Measurements from ENCODE around the gene OPN3. TPM values are rescaled to one million over a fixed set of nuclear protein-coding genes. Genes with fewer than 3 reads are reported as not detected.

Gene OPN3
- total and polyA plus RNA-seq, 2 donors (not counting 3 experiments of a cell fraction or from before 2014, with no cell fraction given): 16.1 to 23.9 TPM

- intact Hi-C loops (cut with micrococcal nuclease): loop anchor here (1.0 to 10.0 kb wide), 3 partner anchors 27 to 285 kb away; partner anchors contain the start of genes EXO1 and RGS7
- TF ChIP-seq POLR2AphosphoS5 (IDR thresholded peaks at IDR 0.05; ENCODE audit: insufficient read depth, low read depth, low read length) (no peak), CTCF (IDR thresholded peaks at IDR 0.05; ENCODE audit: extremely low read depth in 1 of 2, insufficient read depth in 1 of 2, low read depth in 1 of 2, low read length in 2 of 2) (peak in 1 of 2 donors; percentile 19)
- Histone ChIP-seq H3K27me3 (ENCODE audit: control insufficient read depth in 2 of 2, insufficient read depth in 2 of 2, low read length in 2 of 2) (no peaks in the 10 kb centered on the region), H3K4me3 (replicated peaks in 1 of 3; ENCODE audit: insufficient read depth in 1 of 3, low read depth in 1 of 3, low read length in 3 of 3) (peak overlapping the region; percentile 49 to 90 (median 57)), H3K79me2 (ENCODE audit: control insufficient read depth, insufficient read depth, low read length) (peaks cover 46% of the 10 kb centered on the region), H3K9me1 (replicated peaks; ENCODE audit: control insufficient read depth, extremely low read depth, insufficient read depth, low read length) (no peaks in the 10 kb centered on the region), H3K27ac (ENCODE audit: insufficient read depth, low read depth, low read length) (peak overlapping the region; percentile 32), H3K4me2 (ENCODE audit: insufficient read depth, low read length) (peak overlapping the region; percentile 77), H3K36me3 (ENCODE audit: control insufficient read depth in 2 of 2, extremely low read depth in 1 of 2, insufficient read depth in 2 of 2, low read length in 2 of 2) (peaks cover 0 to 2% of the 10 kb centered on the region in 2 experiments), H2AFZ (ENCODE audit: low read depth, low read length) (peak overlapping the region; percentile 88), H3K9me3 (replicated peaks; ENCODE audit: control insufficient read depth, insufficient read depth, low read length) (no peaks in the 10 kb centered on the region), H4K20me1 (replicated peaks; ENCODE audit: control insufficient read depth, extremely low read depth, insufficient read depth, low read length) (no peaks in the 10 kb centered on the region), H3K4me1 (ENCODE audit: control insufficient read depth, extremely low read depth, insufficient read depth, low read length) (peaks cover 33% of the 10 kb centered on the region), H3K9ac (replicated peaks; ENCODE audit: extremely low read depth, insufficient read depth, low read length) (peak overlapping the region; percentile 62)
- FAIRE-seq: no peak
- no TSS peak for BruUV-seq (replicated peaks)
- DNase-seq (ENCODE audit: low read depth, low spot score): peak; percentile 58
- dilution Hi-C loops (cut with MboI; ENCODE audit: extremely low pct_ligation_motif_present, low sequenced_read_pairs): no loop called here
- ChIA-PET CTCF (interaction anchor here (0.8 to 3.0 kb wide), 4 partner anchors 13 to 33 kb away, joined by 3 to 20 read pairs (median 12); no protein-coding TSS in a partner anchor), POLR2A (no interaction called here)
These were observed 483 bp downstream of the OPN3 start for GRCh38 chr1:241639623-241640148.

GRCh38 chr1:241638909-241639622, 1.1 kb downstream of the OPN3 start:
- no peaks in the 10 kb centered on the region for H3K9me1 ChIP-seq (replicated peaks; ENCODE audit: control insufficient read depth, extremely low read depth, insufficient read depth, low read length)
- FAIRE-seq (no peak), DNase-seq (ENCODE audit: low read depth, low spot score) (peak; percentile 45)
- peak overlapping the region; percentile 8 for H2AFZ ChIP-seq (ENCODE audit: low read depth, low read length)
- peaks cover 33% of the 10 kb centered on the region for H3K4me1 ChIP-seq (ENCODE audit: control insufficient read depth, extremely low read depth, insufficient read depth, low read length)
- no peak for TF ChIP-seq POLR2A (IDR thresholded peaks at IDR 0.05; ENCODE audit: low read depth, low read length)
- TF ChIP-seq FOS (IDR thresholded peaks at IDR 0.05; ENCODE audit: borderline replicate concordance, insufficient read depth, low read length): no peak
- TF ChIP-seq MYC (IDR thresholded peaks at IDR 0.05; ENCODE audit: low read depth, low read length): no peak
- TF ChIP-seq POLR2AphosphoS5 (IDR thresholded peaks at IDR 0.05; ENCODE audit: insufficient read depth, low read depth, low read length): no peak
- ChIA-PET CTCF (interaction anchor here (1.2 to 3.0 kb wide), 2 partner anchors 12 to 28 kb away, joined by 8 to 15 read pairs; no protein-coding TSS in a partner anchor), POLR2A (no interaction called here)
- no peaks in the 10 kb centered on the region for H4K20me1 ChIP-seq (replicated peaks; ENCODE audit: control insufficient read depth, extremely low read depth, insufficient read depth, low read length)
- peak overlapping the region; percentile 77 for H3K4me2 ChIP-seq (ENCODE audit: insufficient read depth, low read length)
- H3K4me3 ChIP-seq (replicated peaks in 1 of 3; ENCODE audit: insufficient read depth in 1 of 3, low read depth in 1 of 3, low read length in 3 of 3): peak overlapping the region; percentile 49 to 90 (median 57)
- peak overlapping the region; percentile 32 for H3K27ac ChIP-seq (ENCODE audit: insufficient read depth, low read depth, low read length)
- H3K36me3 ChIP-seq (ENCODE audit: control insufficient read depth in 2 of 2, extremely low read depth in 1 of 2, insufficient read depth in 2 of 2, low read length in 2 of 2): peaks cover 2% of the 10 kb centered on the region in 2 experiments
- H3K9ac ChIP-seq (replicated peaks; ENCODE audit: extremely low read depth, insufficient read depth, low read length): peak overlapping the region; percentile 62
- peaks cover 50% of the 10 kb centered on the region for H3K79me2 ChIP-seq (ENCODE audit: control insufficient read depth, insufficient read depth, low read length)
- BruUV-seq (replicated peaks): TSS peak; percentile 47
- dilution Hi-C loops (cut with MboI; ENCODE audit: extremely low pct_ligation_motif_present, low sequenced_read_pairs) (no loop called here), intact Hi-C loops (cut with micrococcal nuclease) (loop anchor here (10.0 kb wide), 1 partner anchor 284 kb away; the partner anchor contains the start of gene RGS7)
- H3K9me3 ChIP-seq (replicated peaks; ENCODE audit: control insufficient read depth, insufficient read depth, low read length): no peaks in the 10 kb centered on the region
- H3K27me3 ChIP-seq (ENCODE audit: control insufficient read depth in 2 of 2, insufficient read depth in 2 of 2, low read length in 2 of 2): no peaks in the 10 kb centered on the region
